WERI-Rb-1 (cell line): Measurements from ENCODE around the gene CLDN3.
"Not testable (repeated sequence)": the region's sequence is repeated elsewhere in the genome, so short reads cannot be mapped to it uniquely, and the experiment has no call there.

Experiments used
- DNase-seq: peaks from one replicate; pipeline ENCODE4 v3.0.0-alpha.2; 2020
- H3K27ac ChIP-seq: fragments of 250-450 bp; sonication (Bioruptor Pico); 2 replicates; pipeline ENCODE4 v1.5.1; 2020; ENCODE audit warnings: mild to moderate bottlenecking, moderate library complexity
- H3K27me3 ChIP-seq: fragments of 250-450 bp; sonication (Bioruptor Pico); 2 replicates; pipeline ENCODE4 v1.5.1; 2021; ENCODE audit warnings: mild to moderate bottlenecking, low read depth, moderate library complexity; ENCODE audit not compliant: insufficient read depth, severe bottlenecking
- H3K36me3 ChIP-seq: fragments of 250-450 bp; sonication (Bioruptor Pico); 2 replicates; pipeline ENCODE4 v1.5.1; 2020; ENCODE audit warnings: mild to moderate bottlenecking, moderate library complexity
- H3K4me3 ChIP-seq: 2 replicates; pipeline ENCODE4 v1.5.1; 2011; ENCODE audit warnings: low read depth, mild to moderate bottlenecking, control low read depth, low read length
- H3K9me3 ChIP-seq: fragments of 250-450 bp; sonication (Bioruptor Pico); 2 replicates; pipeline ENCODE4 v1.5.1; 2021; ENCODE audit warnings: mild to moderate bottlenecking, moderate library complexity; ENCODE audit not compliant: severe bottlenecking
- CTCF ChIP-seq: IDR thresholded peaks from 2 replicates; pipeline ENCODE4 v1.5.1; 2011; ENCODE audit warnings: low read depth, mild to moderate bottlenecking, control low read depth, inconsistent platforms, low read length

CLDN3 gene

GRCh38 chr7:73810998-73811360, 40.9 kb upstream of the CLDN3 start:
- TF ChIP-seq CTCF: peak; percentile 27; the same call in 1 of the 2 replicates
- H3K27me3 ChIP-seq: no peaks in the 10 kb centered on the region
- H3K4me3 ChIP-seq: no peak overlapping the region
- H3K36me3 ChIP-seq: no peaks in the 10 kb centered on the region
- no peaks in the 10 kb centered on the region for H3K9me3 ChIP-seq
- no peak for DNase-seq
- H3K27ac ChIP-seq: no peak overlapping the region

DNA sequence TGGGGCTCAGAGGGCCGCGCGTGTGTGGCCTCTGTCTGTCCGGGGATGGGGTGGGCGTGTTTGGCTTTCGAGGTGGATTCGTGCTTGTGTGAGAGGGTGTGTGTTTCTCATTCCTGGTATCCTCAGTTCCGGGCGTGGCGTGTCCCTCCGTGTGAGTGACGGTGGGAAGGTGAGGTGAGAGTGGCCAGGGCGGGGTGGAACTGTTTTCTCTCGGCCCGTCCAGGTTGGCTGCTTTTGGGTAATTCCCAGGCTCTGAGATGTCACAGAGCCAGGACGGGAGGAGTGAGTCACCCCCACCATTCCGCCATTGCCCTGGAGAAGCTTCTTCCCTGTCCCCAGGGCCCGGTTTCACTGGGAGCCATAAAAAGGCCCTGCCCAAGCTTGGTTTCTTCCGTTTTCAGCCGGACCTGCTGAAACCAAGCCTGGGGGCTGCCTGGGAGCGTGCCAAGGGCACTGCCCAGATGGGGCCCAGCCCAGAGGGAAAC, 39.4 kb upstream of the CLDN3 start:
- no peaks in the 10 kb centered on the region for H3K27me3 ChIP-seq
- no peak for DNase-seq
- no peak overlapping the region for H3K4me3 ChIP-seq
- no peak for TF ChIP-seq CTCF
- H3K9me3 ChIP-seq: no peaks in the 10 kb centered on the region
- H3K36me3 ChIP-seq: no peaks in the 10 kb centered on the region
- no peak overlapping the region for H3K27ac ChIP-seq

DNA sequence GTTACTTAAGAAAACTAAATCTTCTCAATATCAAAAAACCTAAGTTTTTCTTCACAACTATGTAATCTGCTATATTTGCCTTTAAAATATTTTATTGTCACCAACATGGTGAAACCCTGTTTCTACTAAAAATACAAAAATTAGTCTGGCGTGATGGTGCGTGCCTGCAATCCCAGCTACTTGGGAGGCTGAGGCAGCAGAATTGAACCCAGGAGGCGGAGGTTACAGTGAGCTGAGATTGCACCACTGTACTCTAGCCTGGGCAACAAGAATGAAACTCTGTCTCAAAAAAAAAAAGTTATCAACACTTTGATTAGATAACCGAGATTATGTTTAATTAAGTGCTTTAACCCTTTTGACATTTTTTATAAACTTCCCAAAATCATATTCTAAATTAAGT, 32.4 kb upstream of the CLDN3 start:
- DNase-seq: no peak

GRCh38 chr7:73801577-73801976, 31.5 kb upstream of the CLDN3 start:
- no peak for TF ChIP-seq CTCF
- no peaks in the 10 kb centered on the region for H3K36me3 ChIP-seq
- DNase-seq: no peak
- H3K9me3 ChIP-seq: no peaks in the 10 kb centered on the region
- no peak overlapping the region for H3K4me3 ChIP-seq
- H3K27ac ChIP-seq: no peak overlapping the region
- H3K27me3 ChIP-seq: no peaks in the 10 kb centered on the region

More for the DNA sequence above, 32.4 kb upstream of the CLDN3 start:
- Histone ChIP-seq H3K27ac (no peak overlapping the region), H3K27me3 (no peaks in the 10 kb centered on the region), H3K4me3 (no peak overlapping the region), H3K36me3 (no peaks in the 10 kb centered on the region), H3K9me3 (no peaks in the 10 kb centered on the region)
- no peak for TF ChIP-seq CTCF

DNA sequence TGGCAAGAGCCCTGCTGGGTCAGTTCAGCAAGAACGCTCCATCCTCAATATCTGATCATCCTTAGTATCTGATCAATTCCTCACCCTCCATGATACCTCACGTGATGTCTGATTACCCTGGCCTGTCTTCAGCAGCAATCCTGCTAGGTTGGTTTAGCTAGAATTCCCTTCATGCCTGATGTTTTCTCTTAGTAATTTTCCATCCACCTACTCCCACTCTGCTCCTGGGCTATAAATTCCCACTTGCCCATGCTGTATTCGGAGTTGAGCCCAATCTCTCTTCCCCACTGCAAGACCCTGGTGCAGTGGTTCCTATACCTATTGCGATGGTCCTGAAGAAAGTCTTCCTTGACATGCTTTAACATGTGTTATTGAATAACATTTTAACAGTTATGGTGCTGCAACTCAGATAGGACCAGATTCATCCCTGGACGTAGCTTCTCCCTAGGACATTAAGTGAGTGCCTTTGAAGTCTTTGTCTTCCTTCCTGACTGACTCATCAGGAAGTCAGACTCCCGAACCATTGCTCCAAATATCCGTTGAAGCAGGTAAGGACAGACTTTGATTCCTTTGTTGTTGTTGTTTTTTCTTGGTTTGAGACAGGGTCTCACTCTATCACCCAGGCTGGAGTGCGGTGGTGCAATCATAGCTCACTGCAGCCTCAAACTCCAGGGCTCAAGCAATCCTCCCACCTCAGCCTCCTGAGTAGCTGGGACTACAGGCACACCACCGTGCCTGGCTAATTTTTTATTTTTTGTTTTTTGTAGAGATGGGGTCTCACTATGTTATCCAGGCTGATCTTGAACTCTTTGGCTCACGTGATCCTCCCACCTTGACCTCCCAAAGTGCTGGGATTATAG, 29.4 kb upstream of the CLDN3 start:
- Histone ChIP-seq H3K27ac (no peak overlapping the region), H3K27me3 (no peaks in the 10 kb centered on the region), H3K4me3 (no peak overlapping the region), H3K9me3 (no peaks in the 10 kb centered on the region), H3K36me3 (no peaks in the 10 kb centered on the region)
- TF ChIP-seq CTCF: no peak
- no peak for DNase-seq

- H3K36me3 ChIP-seq, H3K4me3 ChIP-seq, H3K27ac ChIP-seq, H3K9me3 ChIP-seq, H3K27me3 ChIP-seq, DNase-seq: not testable (repeated sequence)
Observed at GRCh38 chr7:73797176-73797575, 27.1 kb upstream of the CLDN3 start.

- H3K9me3 ChIP-seq, H3K36me3 ChIP-seq, H3K4me3 ChIP-seq, H3K27ac ChIP-seq, DNase-seq, H3K27me3 ChIP-seq: not testable (repeated sequence)
Observed at GRCh38 chr7:73796656-73797055, 26.6 kb upstream of the CLDN3 start.

GRCh38 chr7:73795188-73795587, 25.1 kb upstream of the CLDN3 start:
- DNase-seq, H3K36me3 ChIP-seq, H3K4me3 ChIP-seq, H3K27ac ChIP-seq, H3K9me3 ChIP-seq, H3K27me3 ChIP-seq: not testable (repeated sequence)

- not testable (repeated sequence) for H3K36me3 ChIP-seq, H3K9me3 ChIP-seq, DNase-seq, H3K27ac ChIP-seq, H3K27me3 ChIP-seq, H3K4me3 ChIP-seq
Observed at GRCh38 chr7:73791170-73791690, 21.2 kb upstream of the CLDN3 start.
